ENCODE results near the gene GAS2.
A peak's percentile ranks its signal among the peaks of the same experiment; 100 is the strongest.

The GAS2 gene

DNA sequence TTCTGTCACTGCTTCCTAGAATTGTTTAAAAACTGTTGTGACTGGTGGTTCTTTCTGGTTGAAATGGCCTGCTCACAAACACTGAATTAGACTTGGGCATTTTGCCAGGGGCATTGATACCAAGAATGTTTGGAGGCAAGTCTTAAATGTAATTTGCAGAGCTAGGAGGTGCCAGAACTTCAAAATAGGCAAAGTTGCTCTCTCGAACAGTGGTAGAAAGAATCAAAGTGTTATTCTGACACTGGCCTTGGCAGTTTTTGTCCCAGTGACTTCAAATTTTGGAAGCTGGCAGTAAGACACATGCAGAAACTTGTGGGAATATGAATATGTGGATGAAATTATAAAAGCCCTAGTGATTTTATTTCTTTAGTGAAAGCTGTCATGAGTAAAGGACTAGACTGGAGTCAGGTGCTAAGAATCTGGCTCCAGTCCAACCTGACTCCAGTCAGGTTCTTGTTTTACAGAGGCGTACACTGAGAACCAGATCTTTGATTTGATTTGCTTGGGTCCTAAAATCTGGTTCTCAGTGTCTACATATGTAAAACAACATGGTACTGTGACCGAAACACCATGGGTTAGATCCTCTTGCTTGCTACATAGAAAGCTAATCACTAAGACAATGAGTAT is 142.3 kb downstream of the GAS2 start:
- DNase-seq (ENCODE audit: low read depth, low spot score): no peak
- POLR2A ChIA-PET: no interaction called here
- CTCF ChIA-PET: no interaction called here
- no peak overlapping the region for H3K4me3 ChIP-seq (ENCODE audit: low read depth, low read length)
- TF ChIP-seq, protein P1, sequence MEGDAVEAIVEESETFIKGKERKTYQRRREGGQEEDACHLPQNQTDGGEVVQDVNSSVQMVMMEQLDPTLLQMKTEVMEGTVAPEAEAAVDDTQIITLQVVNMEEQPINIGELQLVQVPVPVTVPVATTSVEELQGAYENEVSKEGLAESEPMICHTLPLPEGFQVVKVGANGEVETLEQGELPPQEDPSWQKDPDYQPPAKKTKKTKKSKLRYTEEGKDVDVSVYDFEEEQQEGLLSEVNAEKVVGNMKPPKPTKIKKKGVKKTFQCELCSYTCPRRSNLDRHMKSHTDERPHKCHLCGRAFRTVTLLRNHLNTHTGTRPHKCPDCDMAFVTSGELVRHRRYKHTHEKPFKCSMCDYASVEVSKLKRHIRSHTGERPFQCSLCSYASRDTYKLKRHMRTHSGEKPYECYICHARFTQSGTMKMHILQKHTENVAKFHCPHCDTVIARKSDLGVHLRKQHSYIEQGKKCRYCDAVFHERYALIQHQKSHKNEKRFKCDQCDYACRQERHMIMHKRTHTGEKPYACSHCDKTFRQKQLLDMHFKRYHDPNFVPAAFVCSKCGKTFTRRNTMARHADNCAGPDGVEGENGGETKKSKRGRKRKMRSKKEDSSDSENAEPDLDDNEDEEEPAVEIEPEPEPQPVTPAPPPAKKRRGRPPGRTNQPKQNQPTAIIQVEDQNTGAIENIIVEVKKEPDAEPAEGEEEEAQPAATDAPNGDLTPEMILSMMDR (IDR thresholded peaks at IDR 0.05; ENCODE audit: insufficient read depth, low read length, missing control alignments): no peak

DNA sequence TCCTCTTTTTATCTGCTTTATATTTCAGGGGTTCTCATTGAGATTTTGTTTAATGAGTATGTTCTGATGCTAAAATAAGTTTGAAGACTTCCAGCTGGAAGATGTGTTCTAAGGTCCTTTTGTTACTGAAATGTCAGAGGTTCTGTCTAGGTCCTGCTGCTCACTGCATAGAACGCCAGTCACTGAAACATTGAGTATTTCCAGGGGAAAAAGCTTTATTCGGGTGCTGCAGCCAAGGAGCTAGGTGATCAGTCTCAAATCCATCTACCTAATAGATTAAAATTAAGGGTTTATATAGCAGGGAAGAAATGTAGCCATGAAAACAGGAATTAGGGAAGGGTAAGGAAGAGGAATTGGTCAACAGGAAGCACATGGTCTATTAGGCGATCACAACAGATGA is 143.5 kb downstream of the GAS2 start:
- TF ChIP-seq, protein P1 (IDR thresholded peaks at IDR 0.05; ENCODE audit: insufficient read depth, low read length, missing control alignments): no peak
- CTCF ChIA-PET: interaction anchor here (0.6 kb wide), 1 partner anchor 384 kb away, joined by 3 read pairs; no protein-coding TSS in a partner anchor

DNA sequence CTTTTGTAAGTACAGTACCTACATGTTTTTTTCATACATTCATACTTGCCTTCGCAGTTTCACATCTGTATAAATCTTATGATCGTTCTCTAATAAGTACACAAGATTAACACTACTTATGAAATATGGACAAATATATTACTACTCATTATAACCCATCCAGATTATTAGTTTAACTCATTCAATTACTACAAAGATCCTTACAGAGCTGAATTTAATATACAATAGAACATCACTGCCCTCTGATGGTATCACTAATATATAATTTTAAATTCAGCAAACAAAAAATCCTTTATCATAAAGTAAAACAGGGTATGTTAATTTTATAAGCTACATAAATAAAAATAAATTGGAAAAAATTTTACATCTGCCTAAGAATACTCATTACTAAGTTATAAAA is 155.8 kb downstream of the GAS2 start:
- H3K4me3 ChIP-seq (ENCODE audit: low read depth, low read length): no peak overlapping the region
- no peak for DNase-seq (ENCODE audit: low read depth, low spot score)
- POLR2A ChIA-PET: no interaction called here
- CTCF ChIA-PET: no interaction called here
- TF ChIP-seq, protein P1 (IDR thresholded peaks at IDR 0.05; ENCODE audit: insufficient read depth, low read length, missing control alignments): no peak

More for the DNA sequence above, 143.5 kb downstream of the GAS2 start:
- POLR2A ChIA-PET: no interaction called here
- H3K4me3 ChIP-seq (ENCODE audit: low read depth, low read length): no peak overlapping the region
- DNase-seq (ENCODE audit: low read depth, low spot score): no peak

DNA sequence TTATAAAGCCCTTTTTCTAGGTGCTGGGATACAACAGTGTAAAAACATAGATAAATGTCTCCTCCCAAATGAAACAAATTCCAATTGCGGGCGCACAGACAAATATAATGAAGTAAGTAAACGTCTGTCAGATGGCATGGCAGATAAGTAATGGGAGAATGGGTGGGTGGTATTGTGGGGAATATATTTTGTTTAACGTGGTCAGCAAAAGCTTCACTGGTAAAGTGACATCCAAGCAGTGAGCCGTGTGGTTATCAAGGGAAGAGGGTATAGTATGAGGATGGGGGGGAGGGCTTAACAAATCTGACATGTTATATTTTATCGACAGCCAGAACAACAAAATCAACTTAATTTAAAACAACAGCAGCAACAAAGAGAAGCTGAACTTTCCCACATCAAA is 162.0 kb downstream of the GAS2 start:
- DNase-seq (ENCODE audit: low read depth, low spot score): no peak
- no peak overlapping the region for H3K4me3 ChIP-seq (ENCODE audit: low read depth, low read length)
- CTCF ChIA-PET: interaction anchor here (1.8 to 1.9 kb wide), 2 partner anchors 41 to 47 kb away, joined by 6 to 7 read pairs; no protein-coding TSS in a partner anchor
- TF ChIP-seq, protein P1 (IDR thresholded peaks at IDR 0.05; ENCODE audit: insufficient read depth, low read length, missing control alignments): no peak
- POLR2A ChIA-PET: no interaction called here

DNA sequence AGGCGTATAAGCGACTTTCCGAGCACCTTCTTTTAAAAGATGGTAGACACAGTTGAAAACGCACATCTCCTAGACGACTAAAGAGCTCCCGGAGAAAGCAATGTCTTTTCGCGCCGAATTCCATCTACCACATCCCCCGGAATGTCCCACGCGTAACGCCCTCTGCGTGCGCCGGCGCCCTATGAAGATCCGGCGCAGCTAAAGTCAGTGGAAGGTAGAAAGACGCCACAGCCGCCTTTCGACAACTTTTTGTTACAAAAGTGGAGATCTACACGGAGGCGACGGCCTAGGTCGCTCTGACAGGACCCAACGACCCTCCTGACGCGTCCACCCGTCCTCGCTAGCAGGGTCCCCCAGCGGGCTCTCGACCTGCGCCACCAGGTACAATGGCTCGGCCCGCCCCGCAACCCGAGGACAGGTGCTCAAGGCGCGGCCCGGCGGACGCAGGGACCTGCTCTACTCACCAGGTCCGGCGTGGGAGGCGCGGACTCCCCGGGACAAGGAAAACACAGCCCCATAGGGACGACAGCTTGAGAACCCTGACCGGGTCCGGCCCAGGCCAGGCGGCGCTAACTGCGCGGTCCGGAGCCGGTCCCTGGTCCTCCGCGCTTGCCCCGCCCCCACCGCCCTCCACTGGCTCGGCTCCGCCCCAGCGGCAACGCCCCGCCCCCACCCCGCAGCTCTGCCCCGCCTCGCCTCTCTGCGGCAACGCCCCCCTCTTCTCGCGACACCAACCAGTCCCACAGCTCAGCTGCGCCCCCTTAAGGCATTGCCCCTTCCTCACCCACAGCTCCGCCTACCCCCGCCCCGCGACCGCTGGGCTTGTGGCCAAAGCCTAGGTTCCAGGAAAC is 163.0 kb downstream of the GAS2 start, which contains the start of gene SVIP:
Gene SVIP, minus strand, starts transcription at position 571 of the 851 bp plus-strand sequence. Its CDS starts 53 bp downstream, at position 518.
- CTCF ChIA-PET: interaction anchor here (1.0 to 1.9 kb wide), 6 partner anchors 8 to 46 kb away, joined by 3 to 7 read pairs (median 5); no protein-coding TSS in a partner anchor
- peak within 1 kb of the TSS; percentile 82 for H3K4me3 ChIP-seq (ENCODE audit: low read depth, low read length)
- DNase-seq (ENCODE audit: low read depth, low spot score): peak; percentile 26
- POLR2A ChIA-PET: interaction anchor here (0.7 to 1.1 kb wide), 2 partner anchors 31 to 37 kb away, joined by 3 to 4 read pairs; partner anchors contain the start of gene CCDC179
- TF ChIP-seq, protein P1 (IDR thresholded peaks at IDR 0.05; ENCODE audit: insufficient read depth, low read length, missing control alignments): peak; percentile 88

DNA sequence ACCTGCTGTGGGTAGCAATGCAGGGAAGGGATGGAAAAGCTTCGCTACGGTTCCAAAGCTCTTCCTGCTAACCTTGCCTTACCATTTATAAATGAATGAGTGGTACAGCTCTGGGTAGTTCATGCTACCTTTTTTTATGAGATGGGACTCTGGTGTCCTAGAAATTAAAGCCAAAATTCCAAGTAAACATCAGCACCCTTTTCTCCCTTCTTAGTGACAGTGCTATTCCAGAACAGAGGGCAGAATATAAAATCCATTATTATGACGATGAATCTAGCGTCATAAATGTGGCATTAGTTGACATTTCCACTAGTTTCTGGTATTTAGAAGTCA is 163.6 kb downstream of the GAS2 start:
- H3K4me3 ChIP-seq (ENCODE audit: low read depth, low read length): peak overlapping the region; percentile 82

More for the DNA sequence above, 163.6 kb downstream of the GAS2 start:
- no peak for DNase-seq (ENCODE audit: low read depth, low spot score)
- TF ChIP-seq, protein P1 (IDR thresholded peaks at IDR 0.05; ENCODE audit: insufficient read depth, low read length, missing control alignments): no peak
- ChIA-PET CTCF (interaction anchor here (0.8 to 1.9 kb wide), 3 partner anchors 9 to 67 kb away, joined by 3 to 6 read pairs (median 3); no protein-coding TSS in a partner anchor), POLR2A (interaction anchor here (1.1 kb wide), 1 partner anchor 37 kb away, joined by 4 read pairs; no protein-coding TSS in a partner anchor)

All from AG04449 (cell line).